ENCODE results near the gene ACAP2.
"Not testable (repeated sequence)": the region's sequence is repeated elsewhere in the genome, so short reads cannot be mapped to it uniquely, and the experiment has no call there.

ACAP2 gene

DNA sequence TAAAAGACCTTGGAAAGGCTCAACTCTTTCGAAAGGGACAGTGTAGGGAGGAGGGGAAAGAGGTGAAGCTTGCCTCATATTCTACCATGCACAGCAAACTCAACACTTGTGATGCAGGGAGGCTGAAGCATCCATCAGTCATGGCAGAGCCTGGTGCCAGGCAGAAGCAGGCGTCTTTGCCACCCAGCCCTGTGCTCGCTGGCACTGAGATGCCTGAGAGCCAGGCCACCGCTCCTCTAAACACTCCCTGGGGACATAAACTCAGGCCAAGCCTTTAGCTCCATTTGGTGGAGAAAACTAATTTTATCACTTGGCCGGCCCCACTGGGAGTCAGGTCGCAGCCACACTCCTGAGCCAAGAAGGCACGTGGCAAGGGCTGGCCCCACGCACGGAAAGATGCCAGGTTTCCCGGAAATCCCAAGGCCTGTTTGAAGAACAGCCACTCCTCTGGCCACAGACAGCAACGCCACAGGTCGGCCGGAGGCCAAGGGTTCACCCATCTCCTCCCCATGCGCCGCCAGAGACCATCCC, 202.6 kb downstream of the ACAP2 start:
- no peak for DNase-seq

DNA sequence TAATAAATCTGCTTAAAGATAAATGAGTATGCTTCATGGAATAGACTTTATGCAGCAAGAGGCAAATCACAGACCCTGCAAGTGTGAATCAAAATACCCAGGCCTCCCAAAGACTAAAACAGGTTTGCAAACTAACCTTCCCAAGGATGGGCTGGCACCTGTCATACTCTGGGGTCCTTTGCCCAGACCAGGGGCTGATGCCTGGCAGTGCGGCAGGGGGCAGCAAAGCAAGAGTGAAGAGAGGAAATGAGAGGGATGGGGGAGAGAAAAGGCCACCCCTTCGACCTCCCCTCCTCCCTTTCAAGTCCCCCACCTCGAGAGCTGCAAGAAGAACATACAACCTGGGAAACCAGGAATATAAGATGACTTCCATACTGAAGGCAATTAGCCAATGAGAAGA, 203.7 kb downstream of the ACAP2 start:
- DNase-seq = no peak

DNA sequence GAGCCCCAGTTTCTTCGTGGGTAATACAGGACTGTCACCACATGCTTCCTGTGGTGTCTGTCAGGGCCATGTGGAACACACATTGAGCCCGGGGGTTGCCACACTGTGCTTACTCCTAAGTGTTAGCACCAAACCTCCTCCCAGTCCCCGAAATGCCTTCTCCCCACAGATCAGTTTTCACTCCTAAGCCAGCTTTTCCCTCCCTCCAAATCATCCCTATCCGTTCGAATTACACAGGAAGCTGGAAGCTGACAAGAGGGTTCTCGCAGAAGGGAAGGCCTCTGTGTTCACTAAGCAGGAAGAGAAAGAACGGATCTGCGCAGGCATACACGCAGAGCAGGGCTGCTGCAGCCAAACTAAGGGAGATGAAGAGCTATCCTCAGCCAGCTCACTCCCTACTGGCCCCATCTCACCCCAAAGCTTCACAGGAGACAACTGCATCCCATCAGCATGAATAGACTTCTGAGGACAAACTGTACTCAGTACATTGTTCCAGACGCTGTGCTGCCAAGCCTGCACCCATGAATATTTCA, 204.2 kb downstream of the ACAP2 start:
- DNase-seq = no peak

DNA sequence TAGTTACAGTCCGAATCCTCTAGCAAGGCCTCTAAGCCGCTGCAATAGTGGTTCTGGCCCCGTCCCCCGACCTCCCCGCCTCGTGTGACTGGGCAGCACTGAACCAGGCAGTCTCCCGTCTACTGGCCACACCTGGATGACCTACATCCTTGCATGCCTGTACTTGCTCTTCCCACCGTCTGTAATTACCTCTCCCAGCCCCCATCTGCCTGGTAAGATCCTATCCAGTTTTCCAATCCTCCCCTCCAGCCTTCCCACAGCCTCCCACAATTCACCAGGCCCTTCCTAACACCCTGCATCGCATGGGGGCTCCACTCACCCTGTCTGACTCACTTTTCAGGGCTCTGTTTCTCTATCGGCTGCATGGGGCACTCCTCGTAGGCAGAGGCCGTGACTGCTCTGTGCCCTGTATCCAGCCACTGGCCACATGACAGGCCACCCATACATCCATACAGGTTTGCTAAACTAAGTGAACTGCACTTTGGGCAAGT, 204.7 kb downstream of the ACAP2 start:
- DNase-seq = no peak

DNA sequence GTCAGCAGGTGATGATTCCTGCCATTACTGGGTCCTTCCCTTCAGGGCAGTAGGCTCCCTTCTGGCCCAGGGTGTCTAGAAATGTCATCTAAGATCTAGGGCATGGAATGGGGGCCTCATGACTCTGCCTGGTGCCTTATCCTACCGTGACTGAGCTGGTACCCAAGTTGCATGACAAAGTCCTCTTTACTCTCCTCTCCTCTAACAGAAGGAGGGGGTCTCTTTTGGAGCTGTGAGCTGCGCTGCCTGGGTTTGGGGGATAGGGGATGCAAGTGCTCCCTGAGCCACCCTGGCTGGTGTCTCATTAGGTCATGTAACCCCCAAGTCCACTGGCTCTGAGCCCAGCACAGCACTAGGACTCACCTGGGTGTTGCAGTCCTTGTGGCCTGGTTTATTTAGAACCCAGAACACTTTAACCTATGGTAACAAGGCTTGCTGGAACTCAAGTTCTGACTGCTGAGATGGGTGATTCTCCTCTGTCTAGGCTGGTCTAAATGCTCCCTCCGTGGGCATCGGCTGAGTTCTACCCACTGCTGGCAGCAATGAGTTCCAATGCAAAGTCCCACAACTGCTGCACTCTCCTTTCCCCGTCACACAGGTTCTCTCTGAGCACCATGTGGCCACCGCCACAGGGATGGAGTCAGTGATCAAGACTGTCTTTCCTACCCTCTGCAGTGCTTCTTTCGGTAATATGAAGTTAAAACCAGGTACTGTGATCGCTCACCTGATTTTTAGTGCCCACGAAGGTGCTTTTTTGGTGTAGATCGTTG, 205.8 kb downstream of the ACAP2 start:
- no peak for DNase-seq

DNA sequence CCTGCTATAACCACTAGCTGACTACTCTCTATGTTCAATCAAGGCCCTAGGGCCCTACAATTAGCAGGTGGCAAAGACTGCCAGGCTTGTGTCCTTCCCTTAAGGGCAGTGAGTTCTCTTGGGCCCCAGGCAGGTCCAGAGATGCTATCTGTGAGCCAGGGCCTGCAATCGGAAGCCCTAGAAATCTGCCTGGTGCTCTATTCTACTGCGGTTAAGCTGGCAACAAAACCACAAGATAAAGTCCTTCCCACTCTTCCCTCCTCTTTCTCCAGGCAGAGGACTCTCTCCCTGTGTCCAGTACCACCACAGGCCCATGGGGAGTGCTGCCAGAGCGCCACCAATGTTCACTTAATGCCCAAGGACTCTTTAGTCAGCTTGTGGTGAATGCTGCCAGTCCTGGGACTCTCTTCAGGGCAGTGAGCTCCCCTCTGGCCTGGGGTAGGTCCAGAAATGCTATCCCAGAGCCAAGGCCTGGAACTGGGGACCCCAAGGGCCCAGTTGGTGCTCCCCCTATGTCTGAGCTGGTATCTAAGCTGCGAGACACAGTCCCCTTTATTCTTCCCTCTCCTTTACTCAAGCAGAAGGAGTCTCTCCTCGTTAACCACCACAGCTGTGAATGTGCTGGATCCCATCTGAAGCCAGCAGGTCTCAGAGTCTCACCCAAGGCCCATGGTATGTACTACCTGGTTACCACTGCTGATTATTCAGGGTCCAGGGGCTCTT, 206.6 kb downstream of the ACAP2 start:
- no peak for DNase-seq

DNA sequence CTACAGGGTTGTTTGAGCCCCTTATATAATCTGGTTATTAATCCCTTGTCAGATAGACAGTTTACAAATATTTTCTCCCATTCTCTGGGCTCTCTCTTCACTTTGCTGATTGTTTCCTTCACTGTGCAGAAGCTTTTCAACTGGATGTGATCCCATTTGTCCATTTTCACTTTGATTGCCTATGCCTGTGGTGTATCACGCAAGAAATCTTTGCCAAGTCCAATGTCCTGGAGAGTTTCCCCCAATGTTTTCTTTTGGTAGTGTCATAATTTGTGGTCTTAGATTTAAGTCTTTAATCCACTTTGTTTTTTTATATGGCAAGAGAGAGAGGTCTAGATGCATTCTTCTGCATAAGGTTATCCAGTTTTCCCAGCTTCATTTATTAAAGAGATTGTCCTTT, 212.6 kb downstream of the ACAP2 start:
- no peak for DNase-seq

DNA sequence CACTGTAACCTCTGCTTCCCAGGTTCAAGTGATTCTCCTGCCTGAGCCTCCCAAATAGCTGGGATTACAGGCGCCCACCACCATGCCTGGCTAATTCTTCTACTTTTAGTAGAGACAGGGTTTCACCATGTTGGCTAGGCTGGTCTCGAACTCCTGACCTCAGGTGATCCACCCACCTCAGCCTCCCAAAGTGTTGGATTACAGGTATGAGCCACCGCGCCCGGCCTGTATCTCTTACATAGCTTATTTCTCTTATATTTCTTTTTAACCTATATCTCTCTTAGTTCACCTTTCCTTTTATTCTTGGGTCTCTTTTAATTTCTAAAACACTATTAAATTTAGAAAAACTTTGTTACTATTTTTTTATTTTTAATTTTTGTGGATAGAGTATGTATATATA, 213.9 kb downstream of the ACAP2 start:
- DNase-seq = not testable (repeated sequence)

DNA sequence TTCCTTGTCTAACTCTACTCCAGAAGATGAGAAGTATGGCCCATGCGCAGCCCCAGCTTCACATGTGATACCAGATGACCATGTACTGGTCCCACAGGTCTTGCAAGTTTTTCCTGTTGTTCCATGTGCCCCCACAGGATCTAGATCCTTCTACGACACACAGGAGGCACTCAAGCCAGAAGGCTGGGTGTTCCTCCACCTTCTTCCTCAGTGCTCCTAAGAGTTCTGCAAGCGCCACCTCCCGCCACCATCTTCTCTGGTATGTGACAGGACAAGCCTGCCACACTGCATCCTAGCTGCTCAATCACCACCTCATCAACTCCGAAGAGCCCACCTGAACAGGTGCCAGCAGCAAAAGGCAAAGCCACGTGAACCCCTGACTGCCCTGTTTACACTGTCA, 214.9 kb downstream of the ACAP2 start:
- DNase-seq = no peak

DNA sequence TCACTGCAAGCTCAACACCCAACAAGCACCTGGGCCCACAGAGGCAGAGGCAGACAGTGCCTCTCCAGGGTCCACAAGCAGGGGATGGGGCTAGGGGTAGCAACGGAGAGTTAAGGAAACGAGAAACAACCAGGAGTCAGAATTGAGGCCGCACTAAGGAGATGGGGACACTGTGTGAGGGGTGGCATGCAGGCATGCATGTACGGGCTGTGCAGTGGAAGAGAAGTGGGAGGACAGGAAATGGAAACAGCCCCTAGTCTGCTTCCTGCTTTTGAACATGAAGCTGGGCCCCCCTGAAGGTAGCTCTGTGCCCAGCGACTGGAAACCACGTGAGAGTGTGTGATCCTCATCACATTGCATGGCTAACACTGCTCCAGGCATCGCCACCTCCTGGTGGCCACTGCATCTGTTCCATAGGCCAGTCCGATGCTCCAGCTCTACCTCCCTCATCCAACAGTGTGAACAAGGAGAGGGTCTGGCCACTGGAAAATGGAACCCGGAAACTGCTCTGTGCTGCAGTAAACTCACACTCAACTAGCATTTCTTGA, 215.8 kb downstream of the ACAP2 start:
- DNase-seq = no peak

DNA sequence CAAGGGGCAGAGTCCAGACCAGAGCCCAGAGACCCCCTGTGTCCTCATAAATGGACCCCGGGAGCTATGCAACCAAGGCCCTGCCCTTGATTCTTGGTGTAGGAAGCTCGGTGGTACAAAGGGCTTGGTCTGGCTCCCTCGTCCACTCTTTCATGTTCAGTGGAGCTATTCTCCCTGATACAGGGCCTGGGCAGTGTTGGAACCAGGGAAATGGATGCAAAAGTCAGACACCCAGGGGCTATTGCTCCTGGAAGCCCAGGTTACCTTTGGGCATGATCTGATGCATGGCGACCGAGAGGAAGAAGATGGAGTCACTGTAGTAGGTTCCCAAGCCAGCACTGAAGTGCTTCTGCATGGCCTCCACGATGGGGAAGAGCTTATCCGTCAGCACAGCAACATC, 216.4 kb downstream of the ACAP2 start:
- no peak for DNase-seq

DNA sequence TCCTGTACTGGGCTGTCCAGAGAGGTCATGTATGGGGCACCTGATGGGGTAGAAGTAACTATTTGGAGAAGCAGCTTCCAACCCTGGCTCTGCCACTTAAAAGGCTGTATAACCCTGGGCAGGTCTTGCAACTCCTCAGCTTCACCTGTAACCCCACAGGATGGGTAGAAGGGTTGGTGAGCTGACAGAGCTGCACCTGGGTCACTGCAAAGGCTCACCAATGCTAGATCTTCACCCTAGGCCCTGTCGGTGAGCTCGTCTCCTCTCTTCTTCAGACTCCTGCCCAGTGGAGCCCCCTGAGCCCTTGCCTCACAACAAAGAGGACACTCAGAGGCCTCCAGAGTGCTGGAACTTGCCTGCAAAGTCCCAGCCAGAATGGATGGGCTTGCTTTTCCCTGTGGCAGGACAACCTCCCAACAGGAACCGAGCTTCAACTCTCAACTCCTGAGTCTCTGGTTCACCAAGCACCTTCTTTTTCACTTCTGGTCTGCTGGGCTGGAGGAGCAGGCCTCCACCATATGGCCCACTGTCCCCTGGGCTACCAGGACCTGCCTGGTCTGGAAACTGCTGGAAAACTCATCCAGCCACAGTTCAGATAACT, 217.7 kb downstream of the ACAP2 start:
- no peak for DNase-seq
